Measurements from ENCODE around the gene INPP5F.
A peak's percentile ranks its signal among the peaks of the same experiment; 100 is the strongest.

DNA sequence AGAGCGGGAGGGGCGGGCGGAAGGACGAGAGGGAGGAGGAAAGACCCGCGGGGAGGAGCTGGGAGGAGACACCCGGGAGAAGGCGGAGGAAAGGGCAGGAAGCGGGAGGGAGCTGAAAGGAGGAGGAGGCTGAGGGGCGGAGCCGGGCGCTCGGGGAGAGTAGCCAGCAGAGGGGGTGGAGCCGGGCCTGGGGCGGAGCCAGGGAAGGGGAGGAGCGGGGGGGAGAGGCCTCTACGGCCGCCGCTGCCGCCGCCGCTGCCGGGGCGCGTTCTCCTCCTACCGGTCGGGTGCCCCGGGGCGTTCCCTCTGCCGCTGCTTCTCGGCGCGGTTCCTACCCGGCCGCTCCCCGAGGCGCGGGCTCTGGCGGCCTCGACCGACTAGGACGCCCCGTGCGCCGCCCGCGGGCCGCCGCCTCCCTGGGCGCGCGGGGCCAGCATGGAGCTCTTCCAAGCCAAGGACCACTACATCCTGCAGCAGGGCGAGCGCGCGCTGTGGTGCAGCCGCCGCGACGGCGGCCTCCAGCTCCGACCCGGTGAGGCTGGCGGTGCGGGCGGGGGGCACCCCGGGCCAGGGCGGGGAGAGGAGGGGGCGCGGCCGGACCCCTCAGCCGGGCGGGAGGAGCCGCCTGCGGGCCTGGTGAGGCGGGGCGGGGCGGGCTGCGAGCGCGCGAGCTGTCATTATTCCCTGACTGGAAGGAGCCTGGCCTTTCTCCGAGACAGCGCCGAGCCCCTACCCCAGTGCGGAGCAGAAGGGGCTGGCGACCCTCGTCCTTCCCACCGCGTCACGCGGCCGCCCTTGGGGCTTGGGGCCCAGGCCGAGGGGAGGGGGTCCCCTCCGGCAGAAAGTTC is at the start of gene INPP5F:
- TF ChIP-seq EP300 (IDR thresholded peaks at IDR 0.05) (no peak), CTCF (IDR thresholded peaks at IDR 0.05) (peak in 3 of 7 experiments; percentile 7 to 36 (median 13)), POLR2AphosphoS5 (IDR thresholded peaks at IDR 0.05) (peak in 1 of 3 donors; percentile 21), POLR2A (IDR thresholded peaks at IDR 0.05) (no peak)

Data from stomach (tissue), 4 donors.